ENCODE data around the gene AMDHD1.
A peak's percentile ranks its signal among the peaks of the same experiment; 100 is the strongest.

AMDHD1 gene

DNA sequence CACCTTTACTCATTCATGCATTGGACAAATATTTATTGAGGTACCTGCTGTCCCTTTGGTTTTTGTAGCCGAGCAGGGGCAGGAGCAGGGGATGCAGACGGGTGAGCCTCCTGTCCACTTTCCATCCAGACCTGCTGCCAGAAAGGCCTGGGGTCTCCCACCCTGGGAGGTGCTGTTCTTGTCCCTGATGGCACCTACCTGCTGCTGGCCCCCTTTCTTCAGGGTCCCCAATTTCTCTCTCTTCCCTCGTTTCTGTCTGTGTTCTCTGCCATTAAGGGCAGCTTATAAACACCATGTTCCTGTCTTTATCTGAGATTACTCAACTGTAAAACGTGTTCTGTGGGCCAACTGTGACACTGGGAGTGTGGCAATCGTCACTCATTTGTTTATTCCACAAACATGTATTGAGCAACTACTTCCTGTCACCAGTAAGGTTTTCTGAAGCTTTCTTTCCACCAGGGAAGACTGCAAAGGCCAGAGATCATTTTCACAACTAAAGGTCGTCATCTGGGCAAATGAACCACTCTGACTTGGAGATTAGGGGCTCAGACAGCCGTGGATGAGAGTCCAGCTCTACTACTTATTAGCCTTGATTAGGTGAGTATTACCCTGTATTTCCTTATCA is 53.0 kb downstream of the AMDHD1 start, which contains the start of gene HAL:
HAL (minus strand) TSS at position 311 of the 625 bp plus-strand sequence. CDS start 434 bp downstream, outside the sequence.
- DNase-seq (ENCODE audit: low read depth): no peak

DNA sequence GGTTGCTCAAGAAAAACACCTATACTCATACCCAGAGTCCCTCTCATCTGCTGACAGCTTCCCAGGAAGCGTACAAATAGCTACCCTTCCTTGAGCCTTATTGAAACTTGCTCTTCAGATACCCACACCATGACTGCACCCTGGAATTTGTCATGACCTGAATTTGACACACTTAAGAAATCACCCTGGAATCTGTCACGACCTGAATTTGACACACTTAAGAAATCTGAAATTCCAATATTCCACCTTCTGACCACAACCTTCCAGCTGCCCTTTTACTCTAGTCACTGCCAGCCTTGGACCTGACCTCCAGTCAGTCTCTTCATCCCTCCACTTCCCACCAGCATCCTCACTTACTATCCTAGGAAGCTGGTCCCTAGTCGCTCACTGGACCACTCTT is 54.1 kb downstream of the AMDHD1 start:
- no peak for DNase-seq (ENCODE audit: low read depth)

DNA sequence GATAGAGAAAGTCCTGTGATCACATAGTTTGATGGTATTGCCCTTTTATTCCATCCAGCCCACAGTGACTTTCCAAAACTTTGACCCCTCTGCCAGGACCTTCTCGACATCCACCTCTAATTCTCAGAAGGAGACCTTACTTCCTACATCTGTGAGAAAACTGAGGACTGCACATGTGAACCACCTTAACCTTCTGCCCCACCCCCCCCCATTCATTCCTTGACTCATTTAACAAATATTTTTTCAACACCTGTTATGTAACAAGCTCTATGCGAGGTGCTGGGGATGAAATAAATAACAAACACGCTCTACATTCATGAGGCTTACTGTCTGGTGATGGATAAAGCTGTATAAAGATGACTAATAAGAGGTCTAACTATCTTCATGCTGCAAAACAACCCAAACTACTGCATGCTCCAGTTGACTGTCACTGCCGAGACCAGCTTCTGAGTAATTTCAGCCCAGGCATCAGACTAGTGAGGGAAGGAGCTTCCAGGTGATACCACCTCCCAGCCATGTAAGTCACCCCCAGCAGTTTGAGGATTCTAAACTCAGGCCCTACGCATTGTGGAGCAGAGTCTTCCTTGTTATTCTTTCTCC is 54.9 kb downstream of the AMDHD1 start:
- DNase-seq (ENCODE audit: low read depth): no peak

DNA sequence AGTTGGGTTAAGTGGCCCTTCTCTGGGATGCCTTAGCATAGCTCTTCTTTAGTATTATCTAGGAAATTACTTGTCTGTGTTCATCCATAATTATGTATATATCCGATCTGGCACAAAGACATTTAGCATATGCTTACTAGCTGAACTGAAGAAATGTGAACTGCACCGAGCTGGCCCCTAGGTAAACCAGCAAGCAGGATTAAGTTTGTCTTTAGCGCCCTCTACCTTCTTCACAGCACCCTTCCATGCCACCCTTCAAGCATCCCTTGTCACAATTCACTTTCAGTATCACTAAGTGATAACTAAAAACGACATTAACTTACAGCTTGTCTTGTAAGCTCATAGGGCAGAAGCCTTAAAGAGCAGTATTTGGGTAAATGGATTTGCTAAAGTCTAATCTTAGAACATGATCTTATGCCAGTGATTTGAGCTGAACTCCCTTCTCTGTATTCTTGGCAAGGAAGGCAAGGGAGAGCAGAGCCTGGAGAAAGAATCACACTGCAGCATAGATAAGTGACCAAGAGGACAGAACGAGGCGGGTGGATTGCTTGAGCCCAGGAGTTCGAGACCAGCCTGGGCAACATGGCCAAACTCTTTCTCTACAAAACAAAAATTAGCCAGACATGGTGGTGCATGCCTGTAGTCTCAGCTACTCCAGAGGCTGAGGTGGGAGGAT is 55.6 kb downstream of the AMDHD1 start:
- peak; percentile 5 for DNase-seq (ENCODE audit: low read depth)

DNA sequence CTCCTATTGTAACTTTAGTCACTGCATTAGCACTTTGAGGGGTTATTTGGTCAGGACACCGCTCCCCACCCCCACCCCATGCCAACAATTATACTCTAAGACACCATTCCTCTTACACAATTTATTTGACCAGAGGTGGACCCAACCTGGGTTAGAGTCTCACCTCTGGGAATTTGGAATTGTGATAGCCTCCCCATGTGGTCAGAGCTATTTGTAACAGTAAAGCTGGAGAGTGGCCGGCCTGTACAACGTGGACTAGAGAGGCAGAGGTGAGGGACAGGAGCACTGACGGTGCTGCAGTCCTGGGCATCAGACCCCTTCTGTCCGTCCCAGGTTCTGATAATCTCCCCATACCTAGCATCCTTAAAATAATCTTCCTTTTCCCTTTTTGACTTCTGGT is 56.4 kb downstream of the AMDHD1 start:
- DNase-seq (ENCODE audit: low read depth): no peak

DNA sequence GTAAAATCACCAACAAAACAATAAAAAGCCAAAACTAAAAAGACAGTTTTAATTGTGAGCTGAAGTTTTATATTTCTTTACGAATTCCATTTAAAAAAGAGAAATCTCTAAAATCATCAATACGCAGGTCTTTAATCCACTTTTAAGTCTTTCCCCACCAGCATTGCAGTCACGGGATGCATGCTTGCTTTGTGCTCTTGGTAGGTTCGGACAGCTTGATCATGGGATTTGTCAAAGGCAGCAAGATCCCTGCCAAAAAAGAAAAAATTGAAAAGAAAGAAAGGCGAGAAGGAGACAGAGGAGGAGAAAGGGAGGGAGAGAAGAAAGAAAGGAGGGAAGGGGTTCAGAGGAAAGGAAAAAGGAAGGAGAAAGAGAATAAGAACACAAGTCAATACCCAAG is 57.7 kb downstream of the AMDHD1 start:
- DNase-seq (ENCODE audit: low read depth): no peak

DNA sequence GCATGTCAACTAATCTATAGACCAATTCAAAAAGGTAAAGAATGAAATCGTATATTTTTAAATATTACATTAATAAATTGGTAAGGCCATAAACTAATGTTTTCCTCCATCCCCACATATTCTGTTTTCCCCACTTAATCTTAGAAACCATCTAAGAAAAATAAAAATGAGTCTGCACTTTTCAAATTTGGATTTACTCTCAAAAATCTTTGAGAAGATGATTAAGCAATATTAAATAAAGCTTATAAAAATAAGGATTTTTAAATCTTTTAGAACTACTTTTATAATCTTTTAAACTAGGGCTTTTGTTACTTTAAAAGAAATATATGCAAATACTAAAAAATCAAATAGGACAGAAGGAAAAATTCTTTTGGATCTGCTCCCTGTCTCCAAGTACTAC is 63.6 kb downstream of the AMDHD1 start:
- no peak for DNase-seq (ENCODE audit: low read depth)

DNA sequence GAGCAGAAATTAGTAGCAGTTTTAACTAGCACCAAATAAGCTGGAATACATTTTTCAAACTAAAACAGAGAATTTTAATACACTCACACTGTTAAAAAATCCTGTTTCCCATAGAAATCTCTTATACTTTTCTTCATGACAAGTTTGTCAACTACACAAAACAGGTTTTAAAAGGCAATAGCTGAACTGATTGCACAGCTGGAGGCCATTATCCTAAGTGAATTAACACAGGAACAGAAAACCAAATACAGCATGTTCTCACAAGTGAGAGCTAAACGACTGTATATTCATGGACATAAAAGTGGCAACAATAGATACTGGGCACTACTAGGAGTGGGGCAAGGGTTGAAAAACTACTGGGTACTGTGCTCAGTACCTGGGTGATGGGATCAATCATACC is 64.6 kb downstream of the AMDHD1 start:
- DNase-seq (ENCODE audit: low read depth): no peak

DNA sequence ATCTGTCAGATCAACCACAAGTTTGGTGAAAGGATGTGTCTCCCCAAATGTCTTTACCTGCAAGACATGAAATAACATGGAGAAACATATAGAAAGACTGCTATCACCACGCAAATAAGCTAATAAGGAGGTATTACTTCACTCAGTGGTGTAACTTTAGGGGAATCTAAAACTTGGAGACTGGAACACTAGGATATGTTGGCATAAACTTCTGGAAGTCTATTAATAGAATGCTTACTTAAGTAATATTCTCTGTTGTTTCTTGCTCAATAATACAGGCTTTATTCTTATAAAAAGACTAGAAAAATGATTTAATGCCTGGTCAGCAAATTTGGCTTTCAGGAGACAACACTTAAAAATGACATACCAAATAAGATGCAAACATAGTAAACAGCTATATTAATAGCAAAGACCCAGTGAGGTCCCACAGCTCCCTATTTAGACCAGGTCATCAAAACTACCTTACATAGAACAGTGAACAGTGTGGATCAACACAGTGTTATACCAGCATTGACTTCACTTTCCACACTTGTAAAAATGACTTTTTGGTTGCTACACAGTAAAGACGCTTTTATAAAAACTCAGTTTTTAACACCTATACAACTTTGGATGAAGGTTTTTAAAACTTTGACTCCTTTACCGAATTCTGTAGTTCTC is 71.9 kb downstream of the AMDHD1 start:
- DNase-seq (ENCODE audit: low read depth): no peak

DNA sequence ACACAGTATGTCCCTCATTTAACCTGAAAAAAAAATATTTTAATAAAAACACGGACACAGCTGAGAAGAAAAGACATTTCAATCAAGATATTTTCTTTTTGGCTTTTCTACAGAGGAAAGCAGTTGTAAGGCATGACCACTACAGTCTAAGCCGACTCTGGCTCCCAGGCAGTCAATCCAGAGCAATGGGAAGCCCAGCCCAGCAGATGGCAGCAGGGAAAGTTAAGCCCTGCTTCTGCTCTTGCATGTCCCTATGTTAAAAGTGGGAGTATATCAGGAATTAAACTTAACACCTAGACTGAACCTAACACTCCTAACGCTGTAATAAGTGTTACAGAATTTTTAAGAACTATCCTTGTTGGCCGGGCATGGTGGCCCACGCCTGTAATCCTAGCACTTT is 72.5 kb downstream of the AMDHD1 start:
- no peak for DNase-seq (ENCODE audit: low read depth)

Measured in activated T-helper 9 cell treated with anti-CD3 and anti-CD28 coated beads, Interleukin-2, amount 50 U/mL, for 16 hours (primary cell).